Hepatocyte (in vitro differentiated cells): ENCODE results near the gene KATNB1. TPM values are rescaled to one million over a fixed set of nuclear protein-coding genes. Genes with fewer than 3 reads are reported as not detected.
"Not testable (repeated sequence)": the region's sequence is repeated elsewhere in the genome, so short reads cannot be mapped to it uniquely, and the experiment has no call there.

Experiments
- DNase-seq: peaks from one replicate; pipeline ENCODE4 v3.0.0-alpha.2; 2016; ENCODE audit warnings: low spot score
- H2AFZ ChIP-seq: fragments of 200-600 bp; sonication (generic); 2 replicates; pipeline ENCODE4 v1.6.0; 2016; ENCODE audit warnings: antibody characterized with exemption, mild to moderate bottlenecking
- H3K27ac ChIP-seq: fragments of 200-600 bp; sonication (generic); 2 replicates; pipeline ENCODE4 v1.5.1; 2016; ENCODE audit warnings: mild to moderate bottlenecking
- H3K27me3 ChIP-seq: fragments of 200-600 bp; sonication (generic); 2 replicates; pipeline ENCODE4 v1.6.1; 2016
- H3K36me3 ChIP-seq: fragments of 200-600 bp; sonication (generic); replicated peaks from 2 replicates; pipeline ENCODE4 v1.5.1; 2016; ENCODE audit warnings: low read depth; ENCODE audit not compliant: insufficient read depth
- H3K4me1 ChIP-seq: fragments of 200-600 bp; sonication (generic); 2 replicates; pipeline ENCODE4 v1.5.1; 2016; ENCODE audit warnings: mild to moderate bottlenecking, moderate library complexity; ENCODE audit not compliant: insufficient read depth
- H3K4me2 ChIP-seq: fragments of 200-600 bp; sonication (generic); 2 replicates; pipeline ENCODE4 v1.6.0; 2016
- H3K4me3 ChIP-seq: fragments of 200-600 bp; sonication (generic); 2 replicates; pipeline ENCODE4 v1.5.1; 2016; ENCODE audit warnings: mild to moderate bottlenecking
- H3K79me2 ChIP-seq: fragments of 200-600 bp; sonication (generic); 2 replicates; pipeline ENCODE4 v1.6.0; 2017; ENCODE audit warnings: mild to moderate bottlenecking
- H3K9me2 ChIP-seq: fragments of 200-600 bp; sonication (generic); replicated peaks from 2 replicates; pipeline ENCODE4 v1.6.0; 2017; ENCODE audit warnings: mild to moderate bottlenecking; ENCODE audit not compliant: insufficient read depth
- H3K9me3 ChIP-seq: fragments of 200-600 bp; sonication (generic); 2 replicates; pipeline ENCODE4 v1.5.1; 2016; ENCODE audit warnings: low read depth, mild to moderate bottlenecking
- H4K20me1 ChIP-seq: fragments of 200-600 bp; sonication (generic); 2 replicates; pipeline ENCODE4 v1.6.0; 2016; ENCODE audit warnings: mild to moderate bottlenecking; ENCODE audit not compliant: insufficient read depth, poor library complexity, severe bottlenecking
- EZH2 ChIP-seq: fragments of 200-600 bp; sonication (generic); IDR thresholded peaks from 2 replicates; pipeline ENCODE4 v1.6.1; 2016; ENCODE audit warnings: antibody characterized with exemption, mild to moderate bottlenecking, borderline replicate concordance
- EZH2phosphoT487 ChIP-seq: fragments of 200-600 bp; sonication (generic); IDR thresholded peaks from one replicate; pipeline ENCODE4 v1.6.1; 2018; ENCODE audit warnings: antibody characterized with exemption, mild to moderate bottlenecking, low read depth, moderate library complexity; ENCODE audit not compliant: unreplicated experiment, severe bottlenecking
- WGBS: methylation state at CpG from one replicate; pipeline ENCODE4 v1.1.6; 2016; ENCODE audit warnings: low lambda C conversion rate; ENCODE audit errors: missing lambda C conversion rate; 5-methylcytosine and 5-hydroxymethylcytosine counted together
- polyA plus RNA-seq: library from polyadenylated mRNA; unstranded; fragments of >200 nt; fragmentation: Nextera tagmentation; extraction: Ambion mirVana; gene quantifications from 2 replicates; pipeline ENCODE4 v1.2.1, GENCODE V29; 2016
- total RNA-seq: library from RNA; depleted of rRNA; stranded (reverse); fragments of >200 nt; gene quantifications from 2 replicates; pipeline ENCODE4 v1.2.3, GENCODE V29; 2014
- TF ChIP-seq, protein P1 (sequence below): fragments of 200-600 bp; sonication (generic); IDR thresholded peaks from 2 replicates; pipeline ENCODE4 v1.5.1; 2016; ENCODE audit warnings: antibody characterized with exemption, mild to moderate bottlenecking; ENCODE audit not compliant: poor library complexity

The KATNB1 gene
- total and polyA plus RNA-seq, 2 experiments from 2014 or later = 12.3 to 15.3 TPM

DNA sequence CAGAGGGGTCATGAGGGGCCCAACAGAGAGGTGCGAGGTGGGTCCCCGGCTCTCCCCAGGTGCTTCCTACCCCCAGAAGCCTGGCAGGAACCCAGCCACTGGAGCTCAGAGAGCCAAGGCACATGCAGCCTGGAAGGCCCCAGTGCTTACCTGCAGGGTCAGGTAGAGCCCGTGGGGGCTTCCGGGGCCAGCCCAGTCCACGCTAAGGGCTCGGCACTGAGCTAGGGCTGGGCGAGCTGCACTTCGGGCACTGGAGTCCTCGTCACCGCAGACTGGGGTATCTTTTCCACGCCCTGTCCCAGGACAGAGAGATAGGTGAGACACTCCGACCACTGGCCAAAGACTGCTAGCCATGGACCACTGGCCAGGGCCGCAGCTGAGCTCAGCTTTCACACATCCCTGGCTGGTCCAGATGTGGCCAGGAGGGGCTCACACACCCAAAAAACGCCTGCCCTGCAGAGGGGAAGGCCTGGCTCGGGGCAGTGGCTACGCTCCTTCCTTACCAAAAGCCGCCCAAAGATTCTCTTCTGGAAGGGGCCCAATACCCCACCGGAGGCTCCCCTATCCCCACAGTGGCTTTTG, 59.4 kb downstream of the KATNB1 start:
- 86% methylated on average over 16 of the region's 18 CpGs for WGBS
- H3K4me1 ChIP-seq = peaks cover 37% of the 10 kb centered on the region
- H3K36me3 ChIP-seq = no peaks in the 10 kb centered on the region
- H3K9me3 ChIP-seq = no peaks in the 10 kb centered on the region
- H3K79me2 ChIP-seq = peaks cover 37% of the 10 kb centered on the region
- no peak for DNase-seq
- no peaks in the 10 kb centered on the region for H3K27me3 ChIP-seq
- H3K4me2 ChIP-seq = no peak overlapping the region
- H3K9me2 ChIP-seq = no peaks in the 10 kb centered on the region
- no peaks in the 10 kb centered on the region for H4K20me1 ChIP-seq
- no peak overlapping the region for H2AFZ ChIP-seq
- H3K4me3 ChIP-seq = no peak overlapping the region
- H3K27ac ChIP-seq = no peak overlapping the region
- TF ChIP-seq, protein P1, sequence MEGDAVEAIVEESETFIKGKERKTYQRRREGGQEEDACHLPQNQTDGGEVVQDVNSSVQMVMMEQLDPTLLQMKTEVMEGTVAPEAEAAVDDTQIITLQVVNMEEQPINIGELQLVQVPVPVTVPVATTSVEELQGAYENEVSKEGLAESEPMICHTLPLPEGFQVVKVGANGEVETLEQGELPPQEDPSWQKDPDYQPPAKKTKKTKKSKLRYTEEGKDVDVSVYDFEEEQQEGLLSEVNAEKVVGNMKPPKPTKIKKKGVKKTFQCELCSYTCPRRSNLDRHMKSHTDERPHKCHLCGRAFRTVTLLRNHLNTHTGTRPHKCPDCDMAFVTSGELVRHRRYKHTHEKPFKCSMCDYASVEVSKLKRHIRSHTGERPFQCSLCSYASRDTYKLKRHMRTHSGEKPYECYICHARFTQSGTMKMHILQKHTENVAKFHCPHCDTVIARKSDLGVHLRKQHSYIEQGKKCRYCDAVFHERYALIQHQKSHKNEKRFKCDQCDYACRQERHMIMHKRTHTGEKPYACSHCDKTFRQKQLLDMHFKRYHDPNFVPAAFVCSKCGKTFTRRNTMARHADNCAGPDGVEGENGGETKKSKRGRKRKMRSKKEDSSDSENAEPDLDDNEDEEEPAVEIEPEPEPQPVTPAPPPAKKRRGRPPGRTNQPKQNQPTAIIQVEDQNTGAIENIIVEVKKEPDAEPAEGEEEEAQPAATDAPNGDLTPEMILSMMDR = no peak
- no peak for TF ChIP-seq EZH2

DNA sequence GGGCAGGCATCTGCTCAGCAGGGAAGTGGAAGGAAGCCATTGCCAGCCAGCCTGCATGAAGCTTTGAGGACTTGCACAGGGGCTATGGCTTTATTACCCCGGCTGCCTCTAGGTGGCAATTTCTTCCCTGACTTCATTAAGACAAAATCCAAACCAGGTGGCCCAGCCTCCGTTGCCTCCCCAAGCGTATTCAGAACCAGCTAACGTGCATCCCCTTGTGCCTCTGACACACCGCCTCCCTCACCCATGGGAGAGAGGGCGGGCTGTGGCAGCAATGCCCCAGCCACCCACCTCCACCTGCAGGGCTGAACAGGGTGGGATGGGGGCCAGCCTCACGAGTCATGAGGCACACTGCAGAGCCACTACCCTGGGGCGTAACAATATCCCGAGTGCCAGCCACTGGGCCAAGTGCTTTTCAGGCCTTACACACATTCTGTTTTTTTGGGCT, 59.9 kb downstream of the KATNB1 start:
- WGBS = 72% methylated on average over 9 of the region's 9 CpGs
- Histone ChIP-seq H4K20me1 (no peaks in the 10 kb centered on the region), H3K36me3 (no peaks in the 10 kb centered on the region), H3K9me3 (no peaks in the 10 kb centered on the region), H3K4me2 (no peak overlapping the region), H3K27ac (no peak overlapping the region), H3K27me3 (no peaks in the 10 kb centered on the region), H3K4me1 (peaks cover 42% of the 10 kb centered on the region), H3K9me2 (no peaks in the 10 kb centered on the region), H3K79me2 (peaks cover 42% of the 10 kb centered on the region), H3K4me3 (no peak overlapping the region), H2AFZ (no peak overlapping the region)
- peak; percentile 53 for DNase-seq
- TF ChIP-seq, protein P1 = peak; percentile 35
- no peak for TF ChIP-seq EZH2

DNA sequence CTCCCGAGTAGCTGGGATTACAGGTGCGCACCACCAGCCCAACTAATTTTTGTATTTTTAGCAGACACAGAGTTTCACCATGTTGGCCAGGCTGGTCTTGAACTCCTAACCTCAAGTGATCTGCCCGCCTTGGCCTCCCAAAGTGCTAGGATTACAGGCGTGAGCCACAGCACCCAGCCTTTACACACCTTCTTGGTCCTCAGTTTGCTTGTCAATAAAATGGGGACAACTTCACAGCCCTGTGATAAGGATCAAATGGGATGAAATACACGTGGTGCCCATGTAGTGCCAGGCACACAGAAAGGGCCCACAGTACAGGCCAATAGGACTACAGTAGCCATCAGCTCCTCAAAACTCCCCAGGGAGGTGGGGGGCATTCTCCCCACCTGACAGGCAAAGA, 60.4 kb downstream of the KATNB1 start:
- not testable (repeated sequence) for H3K9me3 ChIP-seq, H4K20me1 ChIP-seq, H3K4me2 ChIP-seq, DNase-seq, H3K36me3 ChIP-seq, H3K4me3 ChIP-seq, H3K27me3 ChIP-seq, H3K9me2 ChIP-seq, H2AFZ ChIP-seq
- 95% methylated on average over 5 of the region's 5 CpGs for WGBS
- peaks cover 48% of the 10 kb centered on the region for H3K4me1 ChIP-seq
- peak overlapping the region; percentile 90 for H3K27ac ChIP-seq
- H3K79me2 ChIP-seq = peaks cover 47% of the 10 kb centered on the region

DNA sequence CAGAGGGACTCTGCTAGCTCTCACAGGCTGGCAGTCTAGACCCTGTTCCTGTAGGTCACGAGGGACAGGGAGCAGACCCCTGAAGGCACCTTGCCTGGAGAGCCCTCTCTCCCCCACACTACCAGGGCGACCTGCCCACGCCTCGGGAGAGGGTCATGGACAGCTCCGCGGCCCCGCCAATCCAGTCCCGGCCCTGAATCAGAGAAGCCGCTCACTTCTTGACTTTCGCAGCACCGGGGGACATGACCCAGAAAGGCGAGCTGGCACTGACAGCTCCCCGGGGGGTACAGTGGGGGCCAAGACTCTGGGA, 61.6 kb downstream of the KATNB1 start:
- 87% methylated on average over 12 of the region's 13 CpGs for WGBS
- H2AFZ ChIP-seq = no peak overlapping the region
- DNase-seq = no peak
- H3K36me3 ChIP-seq = no peaks in the 10 kb centered on the region
- H3K9me3 ChIP-seq = no peaks in the 10 kb centered on the region
- H3K4me2 ChIP-seq = peak overlapping the region; percentile 90
- peaks cover 52% of the 10 kb centered on the region for H3K4me1 ChIP-seq
- peak overlapping the region; percentile 90 for H3K27ac ChIP-seq
- peaks cover 57% of the 10 kb centered on the region for H3K79me2 ChIP-seq
- no peaks in the 10 kb centered on the region for H3K27me3 ChIP-seq
- TF ChIP-seq, protein P1 = no peak
- TF ChIP-seq EZH2phosphoT487 (no peak), EZH2 (no peak)
- no peaks in the 10 kb centered on the region for H4K20me1 ChIP-seq
- no peak overlapping the region for H3K4me3 ChIP-seq
- no peaks in the 10 kb centered on the region for H3K9me2 ChIP-seq
